GM23248 (cell line): ENCODE measurements around the gene CCDC183.

Source experiments
- EZH2 ChIP-seq: fragments of 200-600 bp; sonication (generic); IDR thresholded peaks from 2 replicates; pipeline ENCODE4 v1.6.1; 2018; ENCODE audit warnings: antibody characterized with exemption, mild to moderate bottlenecking; ENCODE audit not compliant: insufficient read depth, poor library complexity, severe bottlenecking
- EZH2phosphoT487 ChIP-seq: fragments of 200-600 bp; sonication (generic); IDR thresholded peaks from 2 replicates; pipeline ENCODE4 v1.6.1; 2018; ENCODE audit warnings: antibody characterized with exemption, moderate library complexity, mild to moderate bottlenecking, low read depth; ENCODE audit not compliant: insufficient read depth

GRCh38 chr9:136789523-136789937 lies 6.6 kb upstream of the CCDC183 start:
- TF ChIP-seq EZH2phosphoT487 (no peak), EZH2 (no peak)
